ENCODE data around the gene SBK3. TPM values are rescaled to one million over a fixed set of nuclear protein-coding genes. Genes with fewer than 3 reads are reported as not detected.
"Not testable (repeated sequence)": the region's sequence is repeated elsewhere in the genome, so short reads cannot be mapped to it uniquely, and the experiment has no call there.

Gene SBK3, protein sequence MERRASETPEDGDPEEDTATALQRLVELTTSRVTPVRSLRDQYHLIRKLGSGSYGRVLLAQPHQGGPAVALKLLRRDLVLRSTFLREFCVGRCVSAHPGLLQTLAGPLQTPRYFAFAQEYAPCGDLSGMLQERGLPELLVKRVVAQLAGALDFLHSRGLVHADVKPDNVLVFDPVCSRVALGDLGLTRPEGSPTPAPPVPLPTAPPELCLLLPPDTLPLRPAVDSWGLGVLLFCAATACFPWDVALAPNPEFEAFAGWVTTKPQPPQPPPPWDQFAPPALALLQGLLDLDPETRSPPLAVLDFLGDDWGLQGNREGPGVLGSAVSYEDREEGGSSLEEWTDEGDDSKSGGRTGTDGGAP
- not detected for total RNA-seq

GRCh38 chr19:55545443-55545842 lies at the start of gene SBK3:
SBK3 (minus strand) TSS chr19:55545543; CDS start chr19:55545543, 0 bp downstream.
- H3K4me1 Mint-ChIP-seq: no peaks in the 10 kb centered on the region
- no peaks in the 10 kb centered on the region for H3K36me3 Mint-ChIP-seq (ENCODE audit: low read depth)
- H3K4me3 Mint-ChIP-seq: no peak within 1 kb of the TSS
- ATAC-seq (replicated peaks): no peak
- peaks cover 21% of the 10 kb centered on the region for H3K27me3 Mint-ChIP-seq
- H3K9me3 Mint-ChIP-seq: no peaks in the 10 kb centered on the region
- no peak within 1 kb of the TSS for H3K27ac Mint-ChIP-seq

- Mint-ChIP-seq H3K9me3 (no peaks in the 10 kb centered on the region), H3K4me1 (no peaks in the 10 kb centered on the region), H3K36me3 (ENCODE audit: low read depth) (peaks cover 46% of the 10 kb centered on the region), H3K4me3 (no peak overlapping the region), H3K27me3 (no peaks in the 10 kb centered on the region), H3K27ac (no peak overlapping the region)
- ATAC-seq (replicated peaks): no peak
Measured at GRCh38 chr19:55593096-55593772, 47.9 kb upstream of the SBK3 start.

- H3K36me3 Mint-ChIP-seq (ENCODE audit: low read depth): peaks cover 40% of the 10 kb centered on the region
- H3K4me1 Mint-ChIP-seq: no peaks in the 10 kb centered on the region
- H3K27me3 Mint-ChIP-seq: no peaks in the 10 kb centered on the region
- ATAC-seq (replicated peaks): no peak
- H3K9me3 Mint-ChIP-seq: no peaks in the 10 kb centered on the region
- no peak overlapping the region for H3K27ac Mint-ChIP-seq
- H3K4me3 Mint-ChIP-seq: no peak overlapping the region
Measured at GRCh38 chr19:55592391-55593090, 47.2 kb upstream of the SBK3 start.

- ATAC-seq (replicated peaks): no peak
- no peak overlapping the region for H3K27ac Mint-ChIP-seq
- no peak overlapping the region for H3K4me3 Mint-ChIP-seq
- H3K27me3 Mint-ChIP-seq: no peaks in the 10 kb centered on the region
- H3K36me3 Mint-ChIP-seq (ENCODE audit: low read depth): peaks cover 34% of the 10 kb centered on the region
- H3K4me1 Mint-ChIP-seq: no peaks in the 10 kb centered on the region
- no peaks in the 10 kb centered on the region for H3K9me3 Mint-ChIP-seq
Measured at GRCh38 chr19:55591555-55591954, 46.2 kb upstream of the SBK3 start.

GRCh38 chr19:55590617-55591016 lies 45.3 kb upstream of the SBK3 start:
- no peak overlapping the region for H3K27ac Mint-ChIP-seq
- H3K36me3 Mint-ChIP-seq (ENCODE audit: low read depth): peaks cover 24% of the 10 kb centered on the region
- no peaks in the 10 kb centered on the region for H3K9me3 Mint-ChIP-seq
- H3K4me3 Mint-ChIP-seq: no peak overlapping the region
- H3K27me3 Mint-ChIP-seq: no peaks in the 10 kb centered on the region
- no peak for ATAC-seq (replicated peaks)
- H3K4me1 Mint-ChIP-seq: no peaks in the 10 kb centered on the region

GRCh38 chr19:55590109-55590508 lies 44.8 kb upstream of the SBK3 start:
- H3K36me3 Mint-ChIP-seq (ENCODE audit: low read depth): peaks cover 19% of the 10 kb centered on the region
- no peak overlapping the region for H3K27ac Mint-ChIP-seq
- H3K9me3 Mint-ChIP-seq: no peaks in the 10 kb centered on the region
- ATAC-seq (replicated peaks): no peak
- no peak overlapping the region for H3K4me3 Mint-ChIP-seq
- peaks cover 5% of the 10 kb centered on the region for H3K4me1 Mint-ChIP-seq
- H3K27me3 Mint-ChIP-seq: no peaks in the 10 kb centered on the region

GRCh38 chr19:55588738-55589137 lies 43.4 kb upstream of the SBK3 start:
- Mint-ChIP-seq H3K27ac (no peak overlapping the region), H3K4me1 (peaks cover 6% of the 10 kb centered on the region), H3K4me3 (no peak overlapping the region)

DNA sequence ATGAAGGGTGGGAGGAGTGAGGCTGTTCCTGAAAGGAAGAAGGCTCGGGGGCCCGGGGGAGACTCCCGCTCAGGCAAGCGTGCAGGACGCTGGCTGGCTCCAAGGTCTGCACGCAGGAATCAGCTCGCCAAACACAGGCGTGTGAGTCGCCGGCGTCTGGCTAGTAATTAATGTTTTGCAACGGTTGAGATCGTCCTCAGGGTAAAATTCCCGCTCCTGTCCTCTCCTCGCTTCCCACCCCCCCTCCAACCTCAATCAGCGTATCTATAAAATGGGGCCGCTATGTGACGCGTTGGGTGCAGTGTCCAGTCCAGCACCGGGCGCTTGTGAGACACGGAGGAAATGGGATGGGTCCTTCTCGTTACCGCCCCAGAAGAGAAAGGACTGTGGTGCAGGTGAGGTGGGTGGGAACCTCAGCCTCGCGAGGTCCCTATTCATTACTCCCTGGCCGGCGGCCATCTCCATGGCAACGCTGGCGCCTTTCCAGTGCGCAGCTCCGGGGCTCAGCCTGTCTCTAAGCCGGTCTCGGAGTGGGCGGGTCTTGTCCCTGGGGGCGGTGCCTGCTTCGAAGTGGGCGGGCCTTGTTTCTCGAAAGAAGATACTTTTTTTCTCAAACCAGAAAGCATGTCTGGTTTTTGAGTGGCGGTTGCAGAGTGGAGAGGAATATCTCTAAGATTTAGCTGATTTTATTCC lies 41.8 kb upstream of the SBK3 start:
- no peaks in the 10 kb centered on the region for H3K27me3 Mint-ChIP-seq
- peaks cover 8% of the 10 kb centered on the region for H3K36me3 Mint-ChIP-seq (ENCODE audit: low read depth)
- no peaks in the 10 kb centered on the region for H3K9me3 Mint-ChIP-seq
- peak overlapping the region; percentile 80 for H3K4me3 Mint-ChIP-seq
- peaks cover 6% of the 10 kb centered on the region for H3K4me1 Mint-ChIP-seq
- ATAC-seq (replicated peaks): peak; percentile 98
- peak overlapping the region; percentile 54 for H3K27ac Mint-ChIP-seq

More at GRCh38 chr19:55588738-55589137, 43.4 kb upstream of the SBK3 start:
- Mint-ChIP-seq H3K27me3 (no peaks in the 10 kb centered on the region), H3K9me3 (no peaks in the 10 kb centered on the region), H3K36me3 (ENCODE audit: low read depth) (peaks cover 11% of the 10 kb centered on the region)
- no peak for ATAC-seq (replicated peaks)

DNA sequence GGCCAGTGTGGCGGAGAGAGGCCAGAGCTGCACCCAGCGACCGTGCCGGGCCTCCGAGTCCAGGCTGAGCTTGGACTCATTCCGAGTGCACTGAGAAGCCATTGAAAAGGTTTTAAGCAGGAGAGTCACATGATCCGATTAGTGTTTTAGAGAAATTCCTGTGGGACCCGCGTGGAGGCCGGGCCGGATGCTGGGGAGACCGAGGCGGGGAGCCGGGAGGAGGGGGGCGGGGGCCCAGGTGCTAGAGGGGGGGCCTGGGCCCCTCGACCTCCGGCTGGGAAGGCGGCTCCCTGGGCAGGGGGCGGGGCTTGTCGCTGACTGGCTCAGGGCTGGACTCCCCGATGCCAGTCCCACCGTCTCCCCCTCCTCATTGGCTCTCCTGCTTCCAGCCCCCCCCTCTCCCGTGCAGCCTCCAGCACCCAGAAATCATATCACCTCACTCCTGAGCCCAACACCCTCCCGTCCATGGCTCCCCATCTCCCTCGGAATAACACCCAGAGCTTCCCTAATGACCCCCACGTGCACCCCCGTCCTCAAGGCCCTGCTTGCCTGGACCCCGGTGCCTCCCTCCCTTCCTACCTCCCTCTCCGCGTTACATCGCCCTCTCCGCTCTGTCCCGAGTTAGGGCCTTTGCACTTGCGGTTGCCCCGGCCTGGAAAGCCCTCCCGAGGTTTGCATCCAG lies 40.5 kb upstream of the SBK3 start:
- Mint-ChIP-seq H3K4me3 (peak overlapping the region; percentile 80), H3K9me3 (no peaks in the 10 kb centered on the region), H3K27me3 (no peaks in the 10 kb centered on the region), H3K36me3 (ENCODE audit: low read depth) (no peaks in the 10 kb centered on the region), H3K4me1 (peaks cover 17% of the 10 kb centered on the region), H3K27ac (peak overlapping the region; percentile 9)
- peak; percentile 24 for ATAC-seq (replicated peaks)

DNA sequence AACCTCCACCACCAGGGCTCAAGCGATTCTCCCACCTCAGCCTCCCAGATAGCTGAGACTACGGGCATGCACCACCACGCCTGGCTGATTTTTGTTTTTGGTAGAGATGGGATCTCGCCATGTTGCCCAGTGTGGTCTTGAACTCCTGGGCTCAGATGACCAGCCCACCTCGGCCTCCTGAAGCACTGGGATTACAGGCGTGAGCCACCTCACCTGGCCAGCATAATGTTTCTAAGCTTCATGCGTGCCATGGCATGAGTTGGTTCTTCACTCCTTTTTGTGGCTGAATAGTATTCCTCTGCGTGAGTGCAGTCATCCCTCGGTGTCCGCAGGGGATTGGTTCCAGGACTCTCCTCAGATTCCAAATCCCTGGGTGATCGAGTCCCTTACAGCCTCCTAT lies 39.5 kb upstream of the SBK3 start:
- H3K27me3 Mint-ChIP-seq: no peaks in the 10 kb centered on the region
- H3K4me1 Mint-ChIP-seq: peaks cover 20% of the 10 kb centered on the region

DNA sequence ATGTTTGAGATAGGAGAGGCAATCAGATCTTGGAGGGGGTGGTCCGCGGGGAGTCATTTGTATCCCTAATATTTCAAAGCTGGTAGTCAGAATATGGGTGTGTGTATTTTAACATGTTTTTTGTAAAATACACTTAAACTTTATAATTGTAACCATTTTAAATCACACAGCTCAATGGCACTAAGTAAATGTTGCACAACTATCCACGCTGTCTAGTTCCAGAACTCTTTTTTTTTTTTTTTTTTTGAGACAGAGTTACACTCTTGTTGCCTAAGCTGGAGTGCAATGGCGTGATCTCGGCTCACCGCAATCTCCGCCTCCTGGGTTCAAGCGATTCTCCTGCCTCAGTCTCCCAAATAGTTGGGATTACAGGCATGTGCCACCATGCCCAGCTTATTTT lies 38.6 kb upstream of the SBK3 start:
- H3K27ac Mint-ChIP-seq; H3K4me3 Mint-ChIP-seq; ATAC-seq (replicated peaks); H3K27me3 Mint-ChIP-seq; H3K9me3 Mint-ChIP-seq; H3K36me3 Mint-ChIP-seq (ENCODE audit: low read depth): not testable (repeated sequence)
- peaks cover 25% of the 10 kb centered on the region for H3K4me1 Mint-ChIP-seq

More for the DNA sequence above, 39.5 kb upstream of the SBK3 start:
- ATAC-seq (replicated peaks): no peak
- H3K9me3 Mint-ChIP-seq: no peaks in the 10 kb centered on the region
- H3K36me3 Mint-ChIP-seq (ENCODE audit: low read depth): peaks cover 4% of the 10 kb centered on the region
- peak overlapping the region; percentile 9 for H3K27ac Mint-ChIP-seq
- H3K4me3 Mint-ChIP-seq: peak overlapping the region; percentile 80

- peak overlapping the region; percentile 79 for H3K4me3 Mint-ChIP-seq
- not testable (repeated sequence) for H3K36me3 Mint-ChIP-seq (ENCODE audit: low read depth); H3K27ac Mint-ChIP-seq; H3K27me3 Mint-ChIP-seq; ATAC-seq (replicated peaks); H3K9me3 Mint-ChIP-seq
- peaks cover 25% of the 10 kb centered on the region for H3K4me1 Mint-ChIP-seq
Measured at GRCh38 chr19:55582284-55582683, 36.9 kb upstream of the SBK3 start.

DNA sequence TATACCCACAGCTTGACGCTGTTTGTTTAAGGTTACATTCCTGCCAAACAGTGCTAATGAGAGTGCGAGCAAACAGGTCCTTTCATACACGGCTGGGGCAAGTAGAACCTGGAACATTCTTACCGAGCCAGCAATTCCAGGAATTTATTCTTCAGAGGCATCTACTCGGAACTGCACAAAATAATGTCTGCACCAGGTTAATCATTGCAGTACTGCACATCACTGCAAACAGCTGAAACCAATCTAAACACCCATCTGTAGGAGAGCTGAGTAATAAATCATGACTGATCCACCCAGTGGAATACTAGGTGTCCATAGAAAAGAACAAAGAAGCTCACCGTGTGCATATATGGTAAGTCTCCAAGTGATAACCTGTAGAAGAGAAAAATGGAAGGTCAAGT lies 36.5 kb upstream of the SBK3 start:
- Mint-ChIP-seq H3K36me3 (ENCODE audit: low read depth) (peaks cover 10% of the 10 kb centered on the region), H3K9me3 (no peaks in the 10 kb centered on the region), H3K27ac (peak overlapping the region; percentile 89), H3K27me3 (no peaks in the 10 kb centered on the region), H3K4me1 (peaks cover 25% of the 10 kb centered on the region), H3K4me3 (peak overlapping the region; percentile 79)
- ATAC-seq (replicated peaks): peak; percentile 20
